H1 (cell line): ENCODE data around the gene PPP1R12A. TPM values are rescaled to one million over a fixed set of nuclear protein-coding genes. Genes with fewer than 3 reads are reported as not detected.

Source experiments
- CTBP2 ChIP-seq: IDR thresholded peaks from 2 replicates; pipeline ENCODE4 v1.7.0; 2011; ENCODE audit warnings: borderline replicate concordance, mild to moderate bottlenecking, moderate library complexity, mixed read lengths, low read length; ENCODE audit not compliant: insufficient read depth, insufficient read length
- CTCF ChIP-seq, 3 experiments: IDR thresholded peaks; 1 replicate in 2 of 3; 2 replicates in 1 of 3; pipeline versions ENCODE4 v1.5.1 to v1.6.1; 2011; ENCODE audit warnings: low read length in 3 of 3, mild to moderate bottlenecking in 3 of 3, inconsistent platforms in 2 of 3, low read depth in 1 of 3, moderate library complexity in 1 of 3; ENCODE audit not compliant: insufficient read depth in 1 of 3; ENCODE audit errors: control extremely low read depth in 1 of 3
- EP300 ChIP-seq, 2 experiments: IDR thresholded peaks; 1 replicate in 1 of 2; 2 replicates in 1 of 2; pipeline ENCODE4 v1.6.1; 2011 to 2012; ENCODE audit warnings: low read depth in 2 of 2, low read length in 2 of 2, mild to moderate bottlenecking in 2 of 2, borderline replicate concordance in 1 of 2, inconsistent platforms in 1 of 2, moderate library complexity in 1 of 2
- NANOG ChIP-seq: IDR thresholded peaks from 2 replicates; pipeline ENCODE4 v1.6.1; 2011; ENCODE audit warnings: low read length, low read depth, mild to moderate bottlenecking, inconsistent platforms; ENCODE audit not compliant: insufficient read depth, poor library complexity, severe bottlenecking
- SP4 ChIP-seq: IDR thresholded peaks from 2 replicates; pipeline ENCODE4 v1.6.1; 2012; ENCODE audit warnings: low read length, inconsistent platforms
- polyA plus RNA-seq, 7 experiments: library from polyadenylated mRNA; depleted of rRNA in 3 of 7; stranded (reverse) in 5 of 7; unstranded in 2 of 7; fragments of >200 nt in 5 of 7; fragments of 200-250 nt in 2 of 7; gene quantifications; 1 replicate in 5 of 7; 2 replicates in 1 of 7; 4 replicates in 1 of 7; pipeline versions ENCODE4 v1.2.1 to v1.2.3, GENCODE V29; 2011 to 2013; ENCODE audit warnings: missing spikeins in 2 of 7, mixed read lengths in 2 of 7
- total RNA-seq: library from RNA; stranded (reverse); fragmentation: NEBNext Ultra II Directional; extraction: Animal tissue kit (Norgen Biotek cat#: 25700); gene quantifications from 2 replicates; pipeline ENCODE4 v1.2.1, GENCODE V29; 2021

Gene PPP1R12A
- total and polyA plus RNA-seq, 2 of the 8 experiments (the other 6 are each of a cell fraction or from before 2014, with no cell fraction given), result 14.7 to 81.5 TPM

- TF ChIP-seq EP300 (IDR thresholded peaks at IDR 0.05; ENCODE audit: borderline replicate concordance in 1 of 2, low read depth in 2 of 2, low read length in 2 of 2), result no peak
- no peak for TF ChIP-seq CTBP2
- no peak for TF ChIP-seq NANOG
- TF ChIP-seq SP4, result no peak
- no peak for TF ChIP-seq CTCF (IDR thresholded peaks at IDR 0.05; ENCODE audit: control extremely low read depth in 1 of 3, insufficient read depth in 1 of 3, low read depth in 1 of 3, low read length in 3 of 3)
Measured at GRCh38 chr12:79835377-79835843, 99.5 kb downstream of the PPP1R12A start (continued).
